T follicular helper cell (primary cell): ENCODE results near the gene CPZ.
"Not testable (repeated sequence)": the region's sequence is repeated elsewhere in the genome, so short reads cannot be mapped to it uniquely, and the experiment has no call there.

Source experiments
- DNase-seq: peaks from one replicate; pipeline ENCODE4 v3.0.0-alpha.2; 2020; ENCODE audit warnings: low read depth

CPZ gene

DNA sequence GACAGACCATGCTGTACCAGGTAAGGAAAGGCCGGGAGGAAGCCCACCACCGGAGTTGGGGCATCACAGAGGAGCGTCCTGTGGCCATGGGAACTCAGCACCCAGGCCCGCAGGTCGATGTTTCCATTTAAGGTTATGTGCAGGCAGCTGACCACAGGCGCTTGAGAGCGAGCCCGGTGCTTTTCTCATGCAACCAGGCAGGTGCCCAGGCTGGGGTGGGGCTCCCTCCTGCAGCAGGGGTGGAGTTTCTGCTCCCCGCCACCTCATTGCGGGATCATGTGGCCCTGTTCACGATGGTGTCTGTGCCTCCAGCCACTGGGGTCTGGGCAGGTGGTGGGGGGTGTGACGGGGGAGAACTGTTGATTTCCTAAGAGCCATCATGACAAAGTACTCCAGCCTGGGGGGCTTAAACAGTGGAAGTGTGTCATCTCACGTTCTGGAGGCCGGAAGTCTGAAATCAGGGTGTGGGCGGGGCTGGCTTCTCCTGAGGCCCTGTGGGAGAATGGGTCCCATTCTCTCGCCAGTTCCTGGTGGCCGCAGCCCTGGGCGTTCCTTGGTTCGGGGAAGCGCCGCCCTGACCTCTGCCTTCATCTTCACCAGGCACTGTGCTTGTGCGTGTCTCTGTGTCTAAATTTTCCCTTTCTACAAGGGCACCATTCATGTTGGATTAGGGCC lies 60.9 kb downstream of the CPZ start:
- DNase-seq: no peak

DNA sequence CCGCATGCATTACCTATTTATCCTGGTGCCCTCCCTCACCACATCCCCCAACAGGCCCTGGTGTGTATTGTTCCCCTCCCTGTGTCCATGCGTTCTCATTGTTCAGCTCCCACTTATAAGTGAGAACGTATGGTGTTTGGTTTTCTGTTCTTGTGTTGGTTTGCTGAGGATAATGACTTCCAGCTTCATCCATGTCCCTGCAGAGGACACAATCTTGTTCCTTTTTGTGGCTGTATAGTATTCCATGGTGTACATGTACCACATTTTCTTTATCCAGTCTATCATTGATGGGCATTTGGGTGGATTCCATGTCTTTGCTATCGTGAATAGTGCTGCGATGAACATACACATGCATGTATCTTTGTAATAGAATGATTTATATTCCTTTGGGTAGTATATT lies 61.6 kb downstream of the CPZ start:
- DNase-seq: not testable (repeated sequence)

DNA sequence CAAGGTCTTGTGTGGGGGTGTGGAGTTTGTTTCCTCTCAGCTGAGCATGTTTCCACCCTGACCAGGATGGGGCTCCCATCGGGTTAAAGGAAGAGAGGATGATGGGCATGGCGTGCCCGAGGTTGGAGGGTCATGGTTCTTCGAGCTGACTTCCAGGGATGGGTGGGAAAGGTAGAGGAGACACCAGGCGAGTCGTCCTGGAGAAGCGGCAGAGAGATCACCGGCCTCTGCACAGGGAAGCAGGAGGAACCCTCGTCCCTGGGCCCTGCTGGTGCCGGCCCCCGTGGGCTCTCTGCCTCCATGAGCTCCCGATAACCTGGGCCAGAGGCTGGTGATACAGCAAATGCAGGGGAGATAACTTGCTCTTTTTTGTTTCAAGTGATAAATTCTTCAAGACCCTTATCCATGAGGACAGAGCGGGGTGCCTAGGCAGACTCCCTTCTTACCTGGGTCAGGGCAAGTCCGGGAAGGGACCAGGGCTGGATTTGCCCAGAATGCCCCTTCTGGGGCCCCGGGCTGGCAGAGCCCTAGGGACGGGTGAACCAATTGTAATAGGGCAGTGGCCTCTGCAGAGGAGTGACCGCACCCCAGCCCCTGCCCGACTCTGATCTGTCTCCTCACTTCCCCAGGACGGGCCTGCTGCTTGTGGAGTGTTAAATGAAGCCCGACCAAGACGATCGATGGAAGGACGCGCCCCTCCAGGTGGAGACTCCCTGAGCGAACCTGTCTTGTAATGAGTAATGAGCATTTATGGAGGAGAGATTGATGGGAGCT lies 63.0 kb downstream of the CPZ start:
- DNase-seq: no peak

DNA sequence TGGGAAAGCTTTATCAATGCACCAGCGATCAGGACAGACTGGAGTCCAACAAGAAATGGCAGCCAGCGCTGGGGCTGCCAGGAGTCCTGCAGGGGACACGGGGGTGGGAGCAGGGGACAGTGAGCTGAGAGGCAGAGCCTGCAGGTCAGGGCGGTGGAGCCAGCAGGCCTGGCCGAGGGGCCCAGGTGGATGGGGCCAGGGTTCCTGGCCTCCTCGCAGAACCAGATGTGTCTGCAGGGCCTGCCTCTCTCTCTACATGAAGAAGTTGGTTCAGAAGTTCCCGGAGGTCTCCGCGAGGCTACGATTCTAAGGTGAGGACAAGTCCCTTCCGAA lies 63.6 kb downstream of the CPZ start:
- no peak for DNase-seq

DNA sequence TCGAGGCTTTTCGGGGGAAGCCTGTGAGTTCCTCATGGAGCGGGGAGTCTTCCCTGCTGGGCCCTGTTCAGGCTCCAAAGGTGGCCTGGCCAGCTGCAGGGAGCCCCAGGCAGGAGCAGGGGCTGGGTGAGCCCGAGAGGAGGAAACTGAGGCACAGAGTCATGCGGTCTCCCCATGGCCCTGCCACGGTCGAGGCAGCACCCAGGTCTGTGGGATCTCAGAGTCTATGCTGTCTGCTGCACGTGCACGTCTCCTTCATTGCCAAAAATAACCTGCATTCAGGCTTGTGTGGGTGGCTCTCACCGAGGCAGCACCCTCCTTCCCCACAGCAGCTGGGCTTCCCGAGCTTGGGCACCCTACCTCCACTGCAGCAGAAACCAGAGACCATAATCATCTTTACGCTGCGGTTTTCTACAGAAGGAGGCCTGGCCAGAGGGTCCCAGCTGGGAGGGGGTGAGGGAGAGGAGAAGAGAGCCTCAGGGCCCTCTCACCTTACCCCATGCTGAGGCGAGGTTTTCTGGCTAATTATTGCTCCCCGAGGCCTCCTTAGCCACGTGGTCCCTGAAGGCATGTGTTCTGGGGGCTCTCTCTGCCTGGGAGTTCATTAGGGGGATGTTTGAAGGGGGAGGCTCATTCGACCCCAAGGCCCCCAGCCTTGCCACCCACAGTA lies 64.3 kb downstream of the CPZ start:
- DNase-seq: no peak

DNA sequence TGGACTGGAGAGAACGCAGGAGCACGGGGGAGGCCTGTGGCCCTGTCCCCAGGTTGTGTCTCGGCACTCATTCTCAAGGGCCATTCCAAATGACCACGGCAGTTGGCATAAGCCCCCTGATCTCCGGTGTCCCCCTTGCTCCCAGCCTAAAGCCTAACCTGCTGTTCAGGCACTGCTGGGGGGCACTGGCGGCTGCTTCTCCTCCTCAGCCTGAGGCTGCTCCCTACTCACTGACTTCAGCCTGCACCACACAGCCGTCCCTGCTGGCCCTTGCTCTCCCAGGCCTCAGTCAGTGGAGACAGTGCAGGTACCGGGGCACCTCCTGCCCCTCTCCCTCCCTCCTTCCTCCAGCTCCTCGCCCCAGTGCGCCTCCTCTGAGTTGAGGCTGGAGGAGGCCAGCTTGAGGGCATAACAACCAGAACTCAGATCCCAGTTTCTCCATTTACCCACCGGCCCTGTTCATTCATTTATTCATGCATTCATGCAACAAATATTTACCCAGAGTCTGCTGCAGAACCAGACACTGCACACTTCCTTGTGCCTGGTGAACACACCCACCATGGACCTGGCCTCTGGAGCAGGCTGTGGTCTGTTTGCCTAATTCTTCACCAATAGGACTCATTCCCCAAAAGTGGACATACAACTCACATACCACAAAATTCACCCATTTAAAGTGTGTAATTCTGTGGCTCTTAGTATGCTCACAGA lies 65.0 kb downstream of the CPZ start:
- DNase-seq: no peak

DNA sequence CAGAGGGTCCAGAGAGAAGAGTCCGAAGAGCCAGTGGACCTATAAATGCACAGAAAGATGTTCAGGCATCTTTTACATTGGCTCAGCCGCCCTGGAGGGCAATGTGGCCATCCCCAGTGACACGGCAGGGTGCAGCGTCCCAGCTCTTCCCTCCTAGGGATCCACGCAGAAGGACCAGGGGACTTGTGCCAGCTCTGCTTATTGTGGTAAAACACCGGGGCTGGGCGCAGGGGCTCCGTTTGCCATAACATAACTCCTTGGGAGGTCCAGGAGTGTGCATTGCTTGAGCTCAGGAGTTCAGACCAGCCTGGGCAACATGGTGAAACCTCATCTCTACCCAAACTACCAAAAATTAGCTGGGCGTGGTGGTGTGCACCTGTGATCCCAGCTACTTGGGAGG lies 70.2 kb downstream of the CPZ start:
- no peak for DNase-seq

DNA sequence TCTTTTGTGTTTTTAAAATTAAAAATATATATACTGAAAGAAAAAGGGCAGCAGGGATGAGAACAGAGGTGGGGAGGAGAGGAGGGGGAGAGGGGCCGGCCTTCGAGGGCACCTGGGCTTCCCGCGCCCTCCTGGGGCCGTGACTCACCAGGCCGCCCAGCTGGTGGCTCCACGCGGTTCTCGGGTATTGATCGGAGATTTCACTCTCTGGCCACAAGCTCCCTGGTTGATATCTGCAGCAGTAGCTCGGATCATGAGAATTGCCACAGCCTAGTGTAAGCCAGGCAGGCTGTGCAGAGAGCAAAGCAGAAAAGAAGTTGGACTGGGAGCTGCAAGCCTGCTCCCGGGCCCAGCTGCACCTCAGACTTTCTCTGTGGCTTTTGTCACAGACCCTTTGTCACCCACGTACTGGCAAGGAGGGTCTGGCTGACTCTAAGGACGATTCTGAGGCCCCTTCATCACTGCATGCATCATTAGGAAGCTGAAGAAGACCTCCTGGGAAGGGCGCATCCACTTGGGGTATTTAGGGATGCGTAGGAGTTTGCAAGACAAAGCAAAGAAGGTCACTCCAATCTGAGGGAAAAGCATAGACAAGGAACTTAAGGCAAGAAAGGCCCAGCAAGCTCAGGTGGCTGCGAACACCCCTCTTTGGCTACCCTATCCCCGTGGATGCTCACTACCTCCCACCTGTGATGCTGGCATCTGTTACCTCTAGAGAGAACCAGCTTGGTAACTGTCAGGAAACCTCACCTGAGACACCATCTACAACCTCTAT lies 71.7 kb downstream of the CPZ start:
- no peak for DNase-seq

DNA sequence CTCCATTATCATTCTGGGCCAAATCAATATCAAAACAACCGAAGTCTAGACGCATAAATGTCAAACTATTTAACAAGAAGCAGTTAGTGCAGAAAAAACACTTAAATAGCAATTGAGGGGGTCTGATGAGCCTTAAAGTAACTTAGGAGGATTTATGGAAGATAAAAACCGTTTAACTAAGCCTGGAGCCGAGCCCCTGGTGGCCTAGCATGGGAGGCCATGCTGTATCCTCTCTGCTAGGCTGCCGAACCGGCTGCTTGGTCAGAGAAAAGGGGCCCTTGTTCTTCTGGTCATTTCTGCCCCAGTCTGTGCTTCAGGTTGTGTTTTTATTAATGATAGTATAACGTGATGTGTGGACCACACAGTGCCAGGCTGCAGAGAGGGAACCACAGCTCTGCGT lies 72.4 kb downstream of the CPZ start:
- no peak for DNase-seq

DNA sequence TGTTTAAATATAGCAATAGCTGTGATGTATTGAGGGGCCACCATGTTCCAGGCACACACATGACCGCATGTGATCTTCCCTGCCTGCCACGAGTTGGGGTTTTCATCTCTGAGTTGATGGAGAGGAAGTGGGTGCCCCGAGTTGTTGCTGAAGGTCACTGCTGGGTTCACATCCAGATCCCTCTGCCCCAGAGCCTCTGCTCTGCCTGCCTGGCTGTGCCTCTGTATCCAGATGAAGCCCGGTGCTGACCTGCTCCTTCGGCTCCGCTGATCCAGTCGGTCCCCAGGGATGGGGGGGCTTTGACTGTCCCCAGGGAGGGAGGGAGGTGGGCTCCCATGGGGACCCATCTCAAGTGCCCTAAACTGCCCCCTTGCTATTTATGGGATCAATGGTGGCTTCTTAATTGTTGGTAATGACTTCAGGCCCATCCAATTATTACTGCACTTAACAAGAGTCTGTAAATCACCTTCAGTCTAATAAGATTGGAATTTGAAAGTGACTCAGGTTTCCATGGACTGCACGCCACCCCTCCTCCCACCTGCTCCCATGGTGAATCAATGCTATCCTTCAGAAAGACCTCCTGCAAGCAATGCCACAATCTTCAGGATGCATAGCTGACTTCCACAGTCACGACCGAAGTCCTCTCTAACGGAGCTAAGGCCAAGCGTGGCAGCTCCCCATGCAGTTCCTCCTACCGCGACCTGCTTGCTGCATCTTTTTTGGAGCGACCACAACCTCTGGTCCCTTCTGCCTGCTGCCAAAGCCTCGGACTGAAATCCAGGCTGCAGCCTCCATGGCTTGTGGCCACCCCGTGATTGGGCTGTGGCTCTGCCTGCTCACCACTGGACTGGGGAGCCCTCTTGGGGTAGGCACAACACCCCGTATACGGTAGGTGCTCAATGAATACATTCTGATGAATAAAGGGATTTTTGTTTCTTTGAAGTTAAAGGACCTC lies 73.1 kb downstream of the CPZ start:
- DNase-seq: no peak

DNA sequence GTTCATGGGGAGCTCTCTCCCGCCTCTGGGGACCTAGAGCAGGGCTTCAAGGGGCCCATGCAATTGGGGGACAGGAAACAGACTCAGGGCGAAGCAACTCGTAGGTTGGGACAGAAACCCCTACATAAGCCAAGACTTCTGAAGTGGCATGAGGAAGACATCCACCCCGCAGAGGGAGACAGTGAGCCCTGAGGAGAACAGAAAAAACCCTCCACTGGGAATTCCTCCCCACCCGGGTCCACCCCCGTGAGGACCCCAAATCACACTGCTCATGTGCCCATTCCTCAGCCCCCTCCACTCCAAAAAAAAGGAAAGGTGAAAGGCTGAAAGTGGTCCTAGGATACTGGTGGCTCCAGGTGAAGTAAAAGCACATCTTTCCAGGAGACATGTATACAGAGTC lies 74.0 kb downstream of the CPZ start:
- DNase-seq: no peak
